Measurements from ENCODE around the gene CCDC106.

Gene CCDC106

DNA sequence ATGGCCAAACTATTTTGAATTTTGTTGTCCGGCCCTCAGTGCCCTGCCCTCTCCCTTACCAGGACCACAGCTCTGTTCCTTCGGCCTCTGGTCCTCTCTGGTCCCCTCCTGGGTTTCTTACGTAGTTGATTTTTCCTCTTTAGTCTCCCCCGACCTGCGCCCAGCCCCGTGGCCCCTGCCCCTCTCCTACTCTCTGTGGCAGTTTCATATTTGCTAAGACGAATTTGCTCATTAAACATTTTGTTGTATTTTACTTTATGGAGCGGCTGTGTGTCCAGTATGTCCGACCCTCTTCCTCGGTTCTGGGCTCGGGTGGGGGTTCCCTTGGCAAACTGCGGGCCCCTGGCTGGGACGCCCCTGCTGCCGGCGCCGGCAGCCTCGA lies 26.4 kb downstream of the CCDC106 start:
- Histone ChIP-seq H3K4me2 (ENCODE audit: low read length) (peak overlapping the region; percentile 73), H3F3A (ENCODE audit: insufficient read depth, low read length) (no peaks in the 10 kb centered on the region; the same call in 1 of the 2 replicates), H2AFZ (ENCODE audit: low read length) (no peak overlapping the region), H4K20me1 (ENCODE audit: insufficient read depth, low read length) (no peaks in the 10 kb centered on the region), H3K9ac (ENCODE audit: low read length) (peak overlapping the region; percentile 62), H3K79me2 (ENCODE audit: insufficient read depth, low read length) (peaks cover 25% of the 10 kb centered on the region), H3K4me1 (ENCODE audit: insufficient read depth, low read length, severe bottlenecking) (peaks cover 63% of the 10 kb centered on the region), H3K9me2 (ENCODE audit: low read depth, low read length) (no peaks in the 10 kb centered on the region), H3K9me3 (ENCODE audit: low read length) (no peaks in the 10 kb centered on the region), H3K36me3 (ENCODE audit: insufficient read depth, low read length) (peaks cover 55% of the 10 kb centered on the region), H3K4me3 (ENCODE audit: low read depth, low read length, poor library complexity, severe bottlenecking) (peak overlapping the region; percentile 97), H3K27me3 (ENCODE audit: insufficient read depth, low read length) (no peaks in the 10 kb centered on the region), H3K27ac (ENCODE audit: low read depth, low read length, poor library complexity, severe bottlenecking) (peak overlapping the region; percentile 47)
- TF ChIP-seq CTCF (IDR thresholded peaks at IDR 0.05; ENCODE audit: low read length): no peak

GRCh38 chr19:55674841-55675660 lies 27.0 kb downstream of the CCDC106 start, which contains the start of gene EPN1:
EPN1 (plus strand) TSS chr19:55675226; CDS start chr19:55678628, 3,402 bp downstream.
- Histone ChIP-seq H3K36me3 (ENCODE audit: insufficient read depth, low read length) (peaks cover 55% of the 10 kb centered on the region), H3F3A (ENCODE audit: insufficient read depth, low read length) (no peaks in the 10 kb centered on the region; the same call in 1 of the 2 replicates), H4K20me1 (ENCODE audit: insufficient read depth, low read length) (no peaks in the 10 kb centered on the region), H3K9me3 (ENCODE audit: low read length) (no peaks in the 10 kb centered on the region), H3K9me2 (ENCODE audit: low read depth, low read length) (no peaks in the 10 kb centered on the region), H3K4me1 (ENCODE audit: insufficient read depth, low read length, severe bottlenecking) (peaks cover 66% of the 10 kb centered on the region), H2AFZ (ENCODE audit: low read length) (no peak within 1 kb of the TSS), H3K4me3 (ENCODE audit: low read depth, low read length, poor library complexity, severe bottlenecking) (peak within 1 kb of the TSS; percentile 97), H3K9ac (ENCODE audit: low read length) (peak within 1 kb of the TSS; percentile 88), H3K79me2 (ENCODE audit: insufficient read depth, low read length) (peaks cover 31% of the 10 kb centered on the region), H3K4me2 (ENCODE audit: low read length) (peak within 1 kb of the TSS; percentile 98), H3K27ac (ENCODE audit: low read depth, low read length, poor library complexity, severe bottlenecking) (peak within 1 kb of the TSS; percentile 96), H3K27me3 (ENCODE audit: insufficient read depth, low read length) (no peaks in the 10 kb centered on the region)
- TF ChIP-seq CTCF (IDR thresholded peaks at IDR 0.05; ENCODE audit: low read length) (no peak), EZH2 (IDR thresholded peaks at IDR 0.05; ENCODE audit: borderline replicate concordance, low read length) (no peak)

GRCh38 chr19:55675661-55676354 lies 27.8 kb downstream of the CCDC106 start:
- no peaks in the 10 kb centered on the region for H3K27me3 ChIP-seq (ENCODE audit: insufficient read depth, low read length)
- no peaks in the 10 kb centered on the region for H3K9me3 ChIP-seq (ENCODE audit: low read length)
- H3F3A ChIP-seq (ENCODE audit: insufficient read depth, low read length): no peaks in the 10 kb centered on the region; the same call in 1 of the 2 replicates
- no peaks in the 10 kb centered on the region for H3K9me2 ChIP-seq (ENCODE audit: low read depth, low read length)
- peaks cover 55% of the 10 kb centered on the region for H3K36me3 ChIP-seq (ENCODE audit: insufficient read depth, low read length)
- no peaks in the 10 kb centered on the region for H4K20me1 ChIP-seq (ENCODE audit: insufficient read depth, low read length)
- H3K27ac ChIP-seq (ENCODE audit: low read depth, low read length, poor library complexity, severe bottlenecking): peak overlapping the region; percentile 96
- peak overlapping the region; percentile 88 for H3K9ac ChIP-seq (ENCODE audit: low read length)
- H3K4me2 ChIP-seq (ENCODE audit: low read length): peak overlapping the region; percentile 98
- H2AFZ ChIP-seq (ENCODE audit: low read length): no peak overlapping the region
- H3K4me3 ChIP-seq (ENCODE audit: low read depth, low read length, poor library complexity, severe bottlenecking): peak overlapping the region; percentile 97
- H3K4me1 ChIP-seq (ENCODE audit: insufficient read depth, low read length, severe bottlenecking): peaks cover 65% of the 10 kb centered on the region
- TF ChIP-seq EZH2 (IDR thresholded peaks at IDR 0.05; ENCODE audit: borderline replicate concordance, low read length) (no peak), CTCF (IDR thresholded peaks at IDR 0.05; ENCODE audit: low read length) (no peak)
- peaks cover 31% of the 10 kb centered on the region for H3K79me2 ChIP-seq (ENCODE audit: insufficient read depth, low read length)
